ENCODE data around the gene S100A12.

The S100A12 gene

GRCh38 chr1:153364156-153364555, 11.3 kb downstream of the S100A12 start:
- H3K79me2 ChIP-seq (ENCODE audit: low read length) = no peaks in the 10 kb centered on the region
- H3K27me3 ChIP-seq (replicated peaks; ENCODE audit: insufficient read depth, low read length) = no peaks in the 10 kb centered on the region
- no peak overlapping the region for H3K4me2 ChIP-seq (ENCODE audit: low read depth, low read length)
- no peaks in the 10 kb centered on the region for H3K4me1 ChIP-seq (ENCODE audit: low read length)
- no peak overlapping the region for H3K27ac ChIP-seq (ENCODE audit: low read length)
- H3K4me3 ChIP-seq (ENCODE audit: low read length) = no peak overlapping the region
- H2AFZ ChIP-seq (ENCODE audit: low read length) = no peak overlapping the region
- no peaks in the 10 kb centered on the region for H3F3A ChIP-seq (ENCODE audit: insufficient read depth, low read length)
- no peaks in the 10 kb centered on the region for H3K36me3 ChIP-seq (replicated peaks; ENCODE audit: insufficient read depth, low read length)
- no peaks in the 10 kb centered on the region for H3K9me3 ChIP-seq (replicated peaks; ENCODE audit: insufficient read depth, low read length)
- H3K9ac ChIP-seq (ENCODE audit: low read length) = no peak overlapping the region
- H4K20me1 ChIP-seq (ENCODE audit: insufficient read depth, low read length) = no peaks in the 10 kb centered on the region
- no peaks in the 10 kb centered on the region for H3K9me2 ChIP-seq (replicated peaks; ENCODE audit: insufficient read depth, low read length)
- TF ChIP-seq EZH2phosphoT487 (IDR thresholded peaks at IDR 0.05; ENCODE audit: low read length) (no peak), EZH2 (optimal IDR thresholded peaks at IDR 0.05; ENCODE audit: low read depth, low read length) (no peak)
- TF ChIP-seq, protein P1, sequence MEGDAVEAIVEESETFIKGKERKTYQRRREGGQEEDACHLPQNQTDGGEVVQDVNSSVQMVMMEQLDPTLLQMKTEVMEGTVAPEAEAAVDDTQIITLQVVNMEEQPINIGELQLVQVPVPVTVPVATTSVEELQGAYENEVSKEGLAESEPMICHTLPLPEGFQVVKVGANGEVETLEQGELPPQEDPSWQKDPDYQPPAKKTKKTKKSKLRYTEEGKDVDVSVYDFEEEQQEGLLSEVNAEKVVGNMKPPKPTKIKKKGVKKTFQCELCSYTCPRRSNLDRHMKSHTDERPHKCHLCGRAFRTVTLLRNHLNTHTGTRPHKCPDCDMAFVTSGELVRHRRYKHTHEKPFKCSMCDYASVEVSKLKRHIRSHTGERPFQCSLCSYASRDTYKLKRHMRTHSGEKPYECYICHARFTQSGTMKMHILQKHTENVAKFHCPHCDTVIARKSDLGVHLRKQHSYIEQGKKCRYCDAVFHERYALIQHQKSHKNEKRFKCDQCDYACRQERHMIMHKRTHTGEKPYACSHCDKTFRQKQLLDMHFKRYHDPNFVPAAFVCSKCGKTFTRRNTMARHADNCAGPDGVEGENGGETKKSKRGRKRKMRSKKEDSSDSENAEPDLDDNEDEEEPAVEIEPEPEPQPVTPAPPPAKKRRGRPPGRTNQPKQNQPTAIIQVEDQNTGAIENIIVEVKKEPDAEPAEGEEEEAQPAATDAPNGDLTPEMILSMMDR (IDR thresholded peaks at IDR 0.05; ENCODE audit: low read length) = no peak
- no peak for DNase-seq

- H3K4me2 ChIP-seq (ENCODE audit: low read depth, low read length) = no peak overlapping the region
- no peak overlapping the region for H2AFZ ChIP-seq (ENCODE audit: low read length)
- H3K9me2 ChIP-seq (replicated peaks; ENCODE audit: insufficient read depth, low read length) = no peaks in the 10 kb centered on the region
- no peaks in the 10 kb centered on the region for H3K4me1 ChIP-seq (ENCODE audit: low read length)
- no peaks in the 10 kb centered on the region for H3F3A ChIP-seq (ENCODE audit: insufficient read depth, low read length)
- H3K27me3 ChIP-seq (replicated peaks; ENCODE audit: insufficient read depth, low read length) = no peaks in the 10 kb centered on the region
- no peak overlapping the region for H3K27ac ChIP-seq (ENCODE audit: low read length)
- H3K9ac ChIP-seq (ENCODE audit: low read length) = no peak overlapping the region
- H3K4me3 ChIP-seq (ENCODE audit: low read length) = no peak overlapping the region
- no peaks in the 10 kb centered on the region for H4K20me1 ChIP-seq (ENCODE audit: insufficient read depth, low read length)
- DNase-seq = no peak
- H3K36me3 ChIP-seq (replicated peaks; ENCODE audit: insufficient read depth, low read length) = no peaks in the 10 kb centered on the region
- H3K9me3 ChIP-seq (replicated peaks; ENCODE audit: insufficient read depth, low read length) = no peaks in the 10 kb centered on the region
- TF ChIP-seq, protein P1 (IDR thresholded peaks at IDR 0.05; ENCODE audit: low read length) = no peak
- TF ChIP-seq EZH2phosphoT487 (IDR thresholded peaks at IDR 0.05; ENCODE audit: low read length) (no peak), EZH2 (optimal IDR thresholded peaks at IDR 0.05; ENCODE audit: low read depth, low read length) (no peak)
- H3K79me2 ChIP-seq (ENCODE audit: low read length) = no peaks in the 10 kb centered on the region
These were observed 11.8 kb downstream of the S100A12 start for GRCh38 chr1:153363641-153364040.

DNA sequence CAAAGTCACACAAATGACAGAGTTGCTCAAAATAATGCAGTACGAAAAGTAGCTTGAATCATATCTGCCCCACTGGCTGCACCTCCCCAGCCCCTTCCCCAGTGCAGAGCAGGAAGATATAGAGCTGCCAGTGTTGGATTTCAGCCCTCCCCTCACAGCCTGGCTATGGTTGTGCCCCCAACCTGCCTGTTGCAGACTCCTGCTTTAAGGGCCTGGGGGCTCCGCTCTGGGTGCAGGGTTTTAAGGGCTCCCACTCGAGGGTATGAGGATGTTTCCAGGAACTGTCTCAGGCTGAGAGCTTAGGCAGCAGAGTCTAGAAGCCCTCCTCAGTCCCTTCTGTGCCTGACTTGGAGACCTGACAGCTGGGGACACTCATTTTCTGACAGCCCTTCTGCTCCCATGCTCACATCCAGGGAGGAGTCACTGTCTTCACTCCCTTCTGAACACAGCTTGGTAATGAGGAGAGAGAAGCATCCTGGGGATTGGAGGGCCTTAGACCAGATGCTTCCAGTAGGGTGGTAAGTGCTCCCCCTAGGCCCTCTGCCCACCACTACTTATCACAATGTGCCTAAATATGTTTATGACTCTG, 13.1 kb downstream of the S100A12 start:
- H3K4me1 ChIP-seq (ENCODE audit: low read length) = 0 out of 2 replicates have a peak, but pooled peaks cover 1% of the 10 kb centered on the region

More for the DNA sequence above, 13.1 kb downstream of the S100A12 start:
- Histone ChIP-seq H2AFZ (ENCODE audit: low read length) (no peak overlapping the region), H3K27ac (ENCODE audit: low read length) (no peak overlapping the region), H3K9me3 (replicated peaks; ENCODE audit: insufficient read depth, low read length) (no peaks in the 10 kb centered on the region), H3K27me3 (replicated peaks; ENCODE audit: insufficient read depth, low read length) (no peaks in the 10 kb centered on the region), H4K20me1 (ENCODE audit: insufficient read depth, low read length) (no peaks in the 10 kb centered on the region), H3K79me2 (ENCODE audit: low read length) (no peaks in the 10 kb centered on the region), H3K36me3 (replicated peaks; ENCODE audit: insufficient read depth, low read length) (no peaks in the 10 kb centered on the region), H3K9me2 (replicated peaks; ENCODE audit: insufficient read depth, low read length) (no peaks in the 10 kb centered on the region), H3K9ac (ENCODE audit: low read length) (no peak overlapping the region), H3K4me3 (ENCODE audit: low read length) (no peak overlapping the region), H3K4me2 (ENCODE audit: low read depth, low read length) (no peak overlapping the region), H3F3A (ENCODE audit: insufficient read depth, low read length) (no peaks in the 10 kb centered on the region)
- no peak for DNase-seq
- TF ChIP-seq EZH2phosphoT487 (IDR thresholded peaks at IDR 0.05; ENCODE audit: low read length) = no peak
- TF ChIP-seq, protein P1 (IDR thresholded peaks at IDR 0.05; ENCODE audit: low read length) = no peak
- no peak for TF ChIP-seq EZH2 (optimal IDR thresholded peaks at IDR 0.05; ENCODE audit: low read depth, low read length)
